IPS-20b (cell line): ENCODE results near the gene DPP9.

Source experiments
- H3K27ac ChIP-seq: one replicate; pipeline ENCODE4 v1.5.1; 2013; ENCODE audit warnings: low read length
- H3K27me3 ChIP-seq: 2 replicates; pipeline ENCODE4 v1.6.1; 2013; ENCODE audit warnings: mild to moderate bottlenecking, low read length, inconsistent platforms; ENCODE audit not compliant: insufficient read depth
- H3K36me3 ChIP-seq: 2 replicates; pipeline ENCODE4 v1.6.1; 2013; ENCODE audit warnings: low read depth, mild to moderate bottlenecking, inconsistent platforms, low read length, moderate library complexity; ENCODE audit not compliant: insufficient read depth
- H3K4me1 ChIP-seq: 2 replicates; pipeline ENCODE4 v1.6.1; 2013; ENCODE audit warnings: mild to moderate bottlenecking, control low read depth, inconsistent platforms, low read length, moderate library complexity; ENCODE audit not compliant: insufficient read depth
- H3K4me3 ChIP-seq: 2 replicates; pipeline ENCODE4 v1.5.1; 2013; ENCODE audit warnings: mild to moderate bottlenecking, low read length, inconsistent platforms
- H3K9ac ChIP-seq: 2 replicates; pipeline ENCODE4 v1.6.1; 2013; ENCODE audit warnings: low read depth, mild to moderate bottlenecking, inconsistent platforms, low read length, moderate library complexity
- H3K9me3 ChIP-seq: 2 replicates; pipeline ENCODE4 v1.6.1; 2013; ENCODE audit warnings: mild to moderate bottlenecking, low read depth, low read length, inconsistent platforms; ENCODE audit not compliant: insufficient read depth

DPP9 gene

GRCh38 chr19:4678881-4679790, 44.5 kb downstream of the DPP9 start:
- no peaks in the 10 kb centered on the region for H3K4me1 ChIP-seq
- H3K9ac ChIP-seq = no peak overlapping the region
- H3K4me3 ChIP-seq = no peak overlapping the region
- no peaks in the 10 kb centered on the region for H3K9me3 ChIP-seq
- H3K36me3 ChIP-seq = peaks cover 14% of the 10 kb centered on the region
- no peaks in the 10 kb centered on the region for H3K27me3 ChIP-seq
- peak overlapping the region; percentile 48 for H3K27ac ChIP-seq

DNA sequence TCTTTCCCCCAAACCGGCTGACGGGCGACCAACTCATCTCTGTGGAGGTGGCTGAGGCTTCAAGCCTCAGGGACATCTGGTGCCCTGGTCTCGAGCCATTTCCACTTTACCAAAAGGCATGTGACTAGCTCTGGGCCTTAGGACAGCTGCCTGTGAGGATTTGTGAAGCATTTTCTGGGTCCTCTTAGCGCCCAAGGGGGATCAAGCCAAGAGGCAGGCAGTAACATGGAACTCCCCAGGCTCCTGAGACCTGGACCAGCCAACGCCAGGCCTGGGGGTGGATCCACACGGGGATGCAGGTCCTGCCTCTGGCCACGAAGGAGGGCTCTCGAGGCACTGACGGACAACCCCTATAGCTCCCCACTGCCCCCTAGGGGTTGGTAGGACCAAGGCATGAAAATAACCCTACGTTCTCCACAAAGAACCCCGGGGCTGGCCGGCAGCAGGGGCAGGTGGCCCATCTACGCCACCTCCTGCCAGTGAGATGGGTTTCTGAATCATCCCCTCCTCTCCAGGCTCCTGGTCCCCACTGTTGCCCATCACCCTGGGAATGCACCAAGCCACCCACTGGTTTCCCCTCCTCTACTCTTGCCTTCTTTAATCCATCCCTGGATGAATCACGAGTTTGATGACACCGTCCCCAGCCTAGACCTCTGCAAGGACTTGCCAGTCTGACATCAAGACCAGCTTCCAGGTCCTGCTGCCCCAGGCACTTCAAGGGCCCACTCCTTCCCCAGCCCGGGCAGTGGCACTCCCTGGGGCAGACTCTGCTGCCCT, 46.5 kb downstream of the DPP9 start:
- peaks cover 5% of the 10 kb centered on the region; the same call in 1 of the 2 replicates for H3K36me3 ChIP-seq
- no peaks in the 10 kb centered on the region for H3K27me3 ChIP-seq
- H3K4me3 ChIP-seq = no peak overlapping the region
- H3K27ac ChIP-seq = no peak overlapping the region
- no peak overlapping the region for H3K9ac ChIP-seq
- H3K9me3 ChIP-seq = no peaks in the 10 kb centered on the region
- no peaks in the 10 kb centered on the region for H3K4me1 ChIP-seq

- Histone ChIP-seq H3K9ac (no peak overlapping the region), H3K27ac (no peak overlapping the region), H3K36me3 (peaks cover 3% of the 10 kb centered on the region; the same call in 1 of the 2 replicates), H3K4me1 (no peaks in the 10 kb centered on the region), H3K27me3 (no peaks in the 10 kb centered on the region), H3K9me3 (no peaks in the 10 kb centered on the region), H3K4me3 (no peak overlapping the region)
These were observed 48.3 kb downstream of the DPP9 start for GRCh38 chr19:4675346-4675745.

GRCh38 chr19:4673726-4674125, 49.9 kb downstream of the DPP9 start:
- Histone ChIP-seq H3K9me3 (no peaks in the 10 kb centered on the region), H3K36me3 (peaks cover 3% of the 10 kb centered on the region; the same call in 1 of the 2 replicates), H3K4me1 (no peaks in the 10 kb centered on the region), H3K9ac (no peak overlapping the region), H3K4me3 (no peak overlapping the region), H3K27me3 (no peaks in the 10 kb centered on the region), H3K27ac (no peak overlapping the region)

DNA sequence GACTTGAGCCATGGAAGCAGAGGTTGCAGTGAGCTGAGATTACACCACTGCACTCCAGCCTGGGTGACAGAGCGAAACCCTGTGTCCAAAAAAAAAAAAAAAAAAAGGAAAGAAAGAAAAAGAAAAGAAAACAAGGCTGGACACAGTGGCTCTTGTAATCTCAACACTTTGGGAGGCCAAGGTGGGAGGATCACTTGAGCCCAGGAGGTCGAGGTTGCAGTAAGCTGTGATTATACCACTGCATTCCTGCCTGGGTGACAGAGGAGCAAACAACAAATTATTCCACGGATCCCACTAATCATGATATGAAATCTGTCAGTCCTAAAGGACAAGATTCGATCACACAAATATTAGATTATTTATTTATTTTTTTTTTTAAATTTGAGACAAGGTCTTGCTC, 50.4 kb downstream of the DPP9 start:
- H3K9me3 ChIP-seq = no peaks in the 10 kb centered on the region
- no peak overlapping the region for H3K9ac ChIP-seq
- H3K36me3 ChIP-seq = peaks cover 8% of the 10 kb centered on the region
- H3K4me3 ChIP-seq = no peak overlapping the region
- no peaks in the 10 kb centered on the region for H3K27me3 ChIP-seq
- no peaks in the 10 kb centered on the region for H3K4me1 ChIP-seq
- no peak overlapping the region for H3K27ac ChIP-seq

- H3K4me3 ChIP-seq = no peak overlapping the region
- no peak overlapping the region for H3K27ac ChIP-seq
- no peaks in the 10 kb centered on the region for H3K4me1 ChIP-seq
- no peaks in the 10 kb centered on the region for H3K9me3 ChIP-seq
- peaks cover 18% of the 10 kb centered on the region for H3K36me3 ChIP-seq
- H3K9ac ChIP-seq = no peak overlapping the region
- H3K27me3 ChIP-seq = no peaks in the 10 kb centered on the region
These were observed 52.3 kb downstream of the DPP9 start for GRCh38 chr19:4671185-4671851.

- no peak within 1 kb of the TSS for H3K27ac ChIP-seq
- no peaks in the 10 kb centered on the region for H3K27me3 ChIP-seq
- H3K9ac ChIP-seq = peak within 1 kb of the TSS; percentile 67
- H3K36me3 ChIP-seq = peaks cover 21% of the 10 kb centered on the region
- no peaks in the 10 kb centered on the region for H3K4me1 ChIP-seq
- H3K9me3 ChIP-seq = no peaks in the 10 kb centered on the region
- H3K4me3 ChIP-seq = peak within 1 kb of the TSS; percentile 82
These were observed 53.7 kb downstream of the DPP9 start, which contains the start of gene MYDGF for GRCh38 chr19:4669723-4670480. TSS of gene MYDGF (minus strand) at chr19:4670342. CDS start at chr19:4670334, 8 bp downstream.

DNA sequence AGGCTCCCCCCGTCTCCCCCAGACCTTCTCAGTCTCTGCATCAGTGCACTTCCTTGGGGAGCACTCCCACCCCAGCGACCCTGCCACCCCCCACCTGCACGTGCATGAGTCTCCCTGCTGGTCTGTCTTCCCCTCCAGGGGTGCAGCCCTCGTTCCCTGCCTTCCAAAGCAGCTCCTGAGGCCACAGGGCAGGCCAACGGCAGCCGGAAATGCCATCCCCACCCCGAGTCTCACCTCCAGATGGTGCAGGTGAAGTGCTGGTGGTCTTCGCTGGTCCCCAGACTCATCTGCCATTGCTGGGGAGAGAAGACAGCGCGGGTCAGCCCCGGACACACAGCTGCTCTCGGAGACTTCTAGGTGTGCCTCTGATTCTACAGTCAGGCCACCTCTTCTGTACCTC, 59.0 kb downstream of the DPP9 start:
- Histone ChIP-seq H3K4me3 (no peak overlapping the region), H3K4me1 (no peaks in the 10 kb centered on the region), H3K27me3 (no peaks in the 10 kb centered on the region), H3K27ac (no peak overlapping the region), H3K9me3 (no peaks in the 10 kb centered on the region), H3K9ac (no peak overlapping the region), H3K36me3 (peaks cover 34% of the 10 kb centered on the region)

DNA sequence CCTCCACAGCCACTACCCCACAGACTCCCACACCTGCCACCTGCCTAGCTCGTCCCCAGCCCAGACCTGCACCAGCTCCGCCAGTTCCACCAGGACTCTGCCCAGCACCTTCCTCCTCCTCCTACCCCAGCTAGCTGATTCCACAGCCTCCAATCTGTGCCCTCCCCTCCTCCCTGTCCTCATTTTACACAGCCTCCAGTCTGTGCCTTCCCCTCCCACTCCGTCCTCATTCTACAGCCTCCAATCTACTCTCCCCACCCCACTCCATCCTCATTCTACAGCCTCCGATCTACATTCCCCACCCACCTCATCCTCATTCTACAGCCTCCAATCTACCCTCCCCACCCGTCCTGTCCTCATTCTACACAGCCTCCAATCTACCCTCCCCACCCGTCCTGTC, 60.8 kb downstream of the DPP9 start:
- Histone ChIP-seq H3K36me3 (peaks cover 37% of the 10 kb centered on the region), H3K27me3 (no peaks in the 10 kb centered on the region), H3K9me3 (no peaks in the 10 kb centered on the region), H3K9ac (no peak overlapping the region), H3K4me3 (no peak overlapping the region), H3K27ac (no peak overlapping the region), H3K4me1 (no peaks in the 10 kb centered on the region)

- H3K4me1 ChIP-seq = no peaks in the 10 kb centered on the region
- H3K9me3 ChIP-seq = no peaks in the 10 kb centered on the region
- H3K36me3 ChIP-seq = peaks cover 37% of the 10 kb centered on the region
- no peak overlapping the region for H3K4me3 ChIP-seq
- H3K9ac ChIP-seq = no peak overlapping the region
- no peak overlapping the region for H3K27ac ChIP-seq
- H3K27me3 ChIP-seq = no peaks in the 10 kb centered on the region
These were observed 61.5 kb downstream of the DPP9 start for GRCh38 chr19:4662020-4662695.
